ENCODE data around the gene FFAR3. TPM values are rescaled to one million over a fixed set of nuclear protein-coding genes. Genes with fewer than 3 reads are reported as not detected.
"Not testable (repeated sequence)": the region's sequence is repeated elsewhere in the genome, so short reads cannot be mapped to it uniquely, and the experiment has no call there.

Gene FFAR3
- total RNA-seq, 2 donors from 2014 or later, result not detected

- no peak overlapping the region for H3K27ac ChIP-seq
- H3K4me3 ChIP-seq, result no peak overlapping the region
- H3K9me3 ChIP-seq, result no peaks in the 10 kb centered on the region
- intact Hi-C loops (cut with DNase I), result no loop called here
- no peaks in the 10 kb centered on the region for H3K36me3 ChIP-seq (replicated peaks in 1 of 2; ENCODE audit: insufficient read depth in 1 of 2, low read depth in 2 of 2)
- no peaks in the 10 kb centered on the region for H3K27me3 ChIP-seq
- no peak for ATAC-seq
- H3K4me1 ChIP-seq, result no peaks in the 10 kb centered on the region
- TF ChIP-seq POLR2A (IDR thresholded peaks at IDR 0.05), result no peak
- no peak for TF ChIP-seq CTCF (IDR thresholded peaks at IDR 0.05)
- WGBS, 2 donors, result 35 to 45% methylated on average over 1 of the region's 1 CpG
- DNase-seq, result no peak
Observed at GRCh38 chr19:35368378-35368777, 10.1 kb downstream of the FFAR3 start.

GRCh38 chr19:35369522-35369921, 11.3 kb downstream of the FFAR3 start:
- no peak for DNase-seq
- no peaks in the 10 kb centered on the region for H3K36me3 ChIP-seq (replicated peaks in 1 of 2; ENCODE audit: insufficient read depth in 1 of 2, low read depth in 2 of 2)
- TF ChIP-seq CTCF (IDR thresholded peaks at IDR 0.05), result no peak
- no peak for TF ChIP-seq POLR2A (IDR thresholded peaks at IDR 0.05)
- intact Hi-C loops (cut with DNase I), result no loop called here
- H3K9me3 ChIP-seq, result no peaks in the 10 kb centered on the region
- H3K27ac ChIP-seq, result no peak overlapping the region
- no peaks in the 10 kb centered on the region for H3K27me3 ChIP-seq
- no peaks in the 10 kb centered on the region for H3K4me1 ChIP-seq
- H3K4me3 ChIP-seq, result no peak overlapping the region
- no peak for ATAC-seq

- DNase-seq (no peak), ATAC-seq (no peak)
- Histone ChIP-seq H3K4me1 (no peaks in the 10 kb centered on the region), H3K36me3 (replicated peaks in 1 of 2; ENCODE audit: insufficient read depth in 1 of 2, low read depth in 2 of 2) (no peaks in the 10 kb centered on the region), H3K27ac (no peak within 1 kb of the TSS), H3K9me3 (no peaks in the 10 kb centered on the region), H3K4me3 (no peak within 1 kb of the TSS), H3K27me3 (no peaks in the 10 kb centered on the region)
- TF ChIP-seq CTCF (IDR thresholded peaks at IDR 0.05) (no peak), POLR2A (IDR thresholded peaks at IDR 0.05) (no peak)
- 72 to 88% methylated on average over 3 to 7 of the region's 8 CpGs for WGBS, 2 donors
- intact Hi-C loops (cut with DNase I), result no loop called here
Observed at GRCh38 chr19:35370722-35371121, 12.5 kb downstream of the FFAR3 start, which contains the start of gene GPR42. Gene GPR42, plus strand, starts transcription at chr19:35371068. Its CDS starts 292 bp downstream, at chr19:35371360.

GRCh38 chr19:35373492-35373891, 15.2 kb downstream of the FFAR3 start:
- H3K27me3 ChIP-seq, result no peaks in the 10 kb centered on the region
- no peak for ATAC-seq
- TF ChIP-seq CTCF (IDR thresholded peaks at IDR 0.05), result no peak
- no peak for TF ChIP-seq POLR2A (IDR thresholded peaks at IDR 0.05)
- WGBS, 2 donors, result 80 to 94% methylated on average over 7 of the region's 7 CpGs
- H3K27ac ChIP-seq, result no peak overlapping the region
- no peak overlapping the region for H3K4me3 ChIP-seq
- H3K36me3 ChIP-seq (replicated peaks in 1 of 2; ENCODE audit: insufficient read depth in 1 of 2, low read depth in 2 of 2), result no peaks in the 10 kb centered on the region
- intact Hi-C loops (cut with DNase I), result no loop called here
- H3K9me3 ChIP-seq, result no peaks in the 10 kb centered on the region
- DNase-seq, result no peak
- no peaks in the 10 kb centered on the region for H3K4me1 ChIP-seq

GRCh38 chr19:35374031-35374430, 15.8 kb downstream of the FFAR3 start:
- H3K9me3 ChIP-seq; DNase-seq; H3K27ac ChIP-seq; H3K27me3 ChIP-seq; intact Hi-C loops (cut with DNase I); H3K36me3 ChIP-seq (replicated peaks in 1 of 2; ENCODE audit: insufficient read depth in 1 of 2, low read depth in 2 of 2); H3K4me3 ChIP-seq; H3K4me1 ChIP-seq; ATAC-seq: not testable (repeated sequence)

All from body of pancreas (tissue), 4 donors.